ENCODE measurements around the gene RHCG. TPM values are rescaled to one million over a fixed set of nuclear protein-coding genes. Genes with fewer than 3 reads are reported as not detected.
"Not testable (repeated sequence)": the region's sequence is repeated elsewhere in the genome, so short reads cannot be mapped to it uniquely, and the experiment has no call there.

RHCG gene
- total RNA-seq, 6 donors from 2014 or later, result not detected

DNA sequence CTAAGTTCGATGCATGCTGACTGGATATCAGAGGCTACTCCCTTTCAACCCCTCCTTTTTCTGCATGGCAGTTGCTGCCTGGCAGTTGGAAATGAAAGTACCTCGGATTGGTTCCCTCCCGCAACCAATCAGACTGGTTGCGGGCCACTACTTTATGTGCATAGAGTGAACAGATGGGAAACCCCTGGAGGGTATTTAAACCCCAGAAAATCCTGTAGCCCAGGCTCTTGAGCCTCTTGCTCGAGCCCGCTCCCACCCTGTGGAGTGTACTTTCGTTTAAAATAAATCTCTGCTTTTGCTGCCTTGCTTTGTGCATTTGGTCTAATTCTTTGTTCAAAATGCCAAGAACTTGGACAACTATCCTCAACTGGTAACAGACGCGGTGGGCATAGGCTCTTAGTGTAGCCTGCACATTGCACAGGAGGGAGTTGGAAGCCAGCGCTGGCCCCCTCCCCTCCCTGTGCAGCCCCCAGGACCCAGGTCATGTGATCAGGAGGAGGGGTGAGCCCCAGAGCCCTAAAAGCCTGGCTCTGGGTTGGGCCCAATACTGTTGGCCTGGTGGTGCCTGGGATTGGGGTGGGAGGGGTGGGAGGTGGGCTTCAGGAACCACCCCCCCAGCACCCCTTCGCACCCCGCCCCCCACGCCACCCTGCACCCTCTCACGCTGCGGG, 26.8 kb downstream of the RHCG start:
- H3K36me3 ChIP-seq, result no peaks in the 10 kb centered on the region
- ATAC-seq (ENCODE audit: low FRiP score in 2 of 2) (no peak), DNase-seq (no peak)
- H3K27ac ChIP-seq, result no peak overlapping the region
- no peaks in the 10 kb centered on the region for H3K9me3 ChIP-seq
- peaks cover 0 to 4% (median 0%) of the 10 kb centered on the region in 4 donors for H3K4me1 ChIP-seq
- no peak overlapping the region for H3K4me3 ChIP-seq
- TF ChIP-seq POLR2AphosphoS5 (IDR thresholded peaks at IDR 0.05) (no peak), POLR2A (IDR thresholded peaks at IDR 0.05) (no peak), EP300 (IDR thresholded peaks at IDR 0.05) (no peak)
- TF ChIP-seq, protein P1, sequence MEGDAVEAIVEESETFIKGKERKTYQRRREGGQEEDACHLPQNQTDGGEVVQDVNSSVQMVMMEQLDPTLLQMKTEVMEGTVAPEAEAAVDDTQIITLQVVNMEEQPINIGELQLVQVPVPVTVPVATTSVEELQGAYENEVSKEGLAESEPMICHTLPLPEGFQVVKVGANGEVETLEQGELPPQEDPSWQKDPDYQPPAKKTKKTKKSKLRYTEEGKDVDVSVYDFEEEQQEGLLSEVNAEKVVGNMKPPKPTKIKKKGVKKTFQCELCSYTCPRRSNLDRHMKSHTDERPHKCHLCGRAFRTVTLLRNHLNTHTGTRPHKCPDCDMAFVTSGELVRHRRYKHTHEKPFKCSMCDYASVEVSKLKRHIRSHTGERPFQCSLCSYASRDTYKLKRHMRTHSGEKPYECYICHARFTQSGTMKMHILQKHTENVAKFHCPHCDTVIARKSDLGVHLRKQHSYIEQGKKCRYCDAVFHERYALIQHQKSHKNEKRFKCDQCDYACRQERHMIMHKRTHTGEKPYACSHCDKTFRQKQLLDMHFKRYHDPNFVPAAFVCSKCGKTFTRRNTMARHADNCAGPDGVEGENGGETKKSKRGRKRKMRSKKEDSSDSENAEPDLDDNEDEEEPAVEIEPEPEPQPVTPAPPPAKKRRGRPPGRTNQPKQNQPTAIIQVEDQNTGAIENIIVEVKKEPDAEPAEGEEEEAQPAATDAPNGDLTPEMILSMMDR (IDR thresholded peaks at IDR 0.05), result no peak
- peaks cover 0 to 22% (median 5%) of the 10 kb centered on the region in 4 donors for H3K27me3 ChIP-seq
- 61 to 65% methylated on average over 10 to 15 of the region's 15 CpGs for WGBS, 2 donors

GRCh38 chr15:89468813-89469212, 27.6 kb downstream of the RHCG start:
- not testable (repeated sequence) for H3K4me1 ChIP-seq; H3K36me3 ChIP-seq; H3K27ac ChIP-seq; H3K9me3 ChIP-seq; H3K4me3 ChIP-seq; ATAC-seq (ENCODE audit: low FRiP score in 2 of 2); DNase-seq
- WGBS, 2 donors, result 5 to 15% methylated on average over 1 of the region's 1 CpG
- H3K27me3 ChIP-seq, result peaks cover 0 to 22% (median 5%) of the 10 kb centered on the region in 4 donors

- no peak for ATAC-seq (ENCODE audit: low FRiP score in 2 of 2)
- TF ChIP-seq EP300 (IDR thresholded peaks at IDR 0.05), result no peak
- no peak for TF ChIP-seq POLR2AphosphoS5 (IDR thresholded peaks at IDR 0.05)
- TF ChIP-seq, protein P1 (IDR thresholded peaks at IDR 0.05), result no peak
- TF ChIP-seq POLR2A (IDR thresholded peaks at IDR 0.05), result no peak
- H3K4me3 ChIP-seq, result no peak overlapping the region
- WGBS, 2 donors, result 84 to 91% methylated on average over 8 of the region's 8 CpGs
- peaks cover 0 to 6% (median 0%) of the 10 kb centered on the region in 4 donors for H3K27me3 ChIP-seq
- H3K9me3 ChIP-seq, result no peaks in the 10 kb centered on the region
- H3K36me3 ChIP-seq, result no peaks in the 10 kb centered on the region
- H3K4me1 ChIP-seq, result no peaks in the 10 kb centered on the region
- no peak for DNase-seq
- no peak overlapping the region for H3K27ac ChIP-seq
These were observed 33.3 kb downstream of the RHCG start for GRCh38 chr15:89463113-89463512.

- Histone ChIP-seq H3K36me3 (no peaks in the 10 kb centered on the region), H3K9me3 (no peaks in the 10 kb centered on the region), H3K4me3 (no peak overlapping the region), H3K4me1 (no peaks in the 10 kb centered on the region), H3K27ac (no peak overlapping the region), H3K27me3 (peaks cover 0 to 6% (median 0%) of the 10 kb centered on the region in 4 donors)
- 83 to 88% methylated on average over 6 to 9 of the region's 9 CpGs for WGBS, 2 donors
- TF ChIP-seq POLR2A (IDR thresholded peaks at IDR 0.05), result no peak
- TF ChIP-seq, protein P1 (IDR thresholded peaks at IDR 0.05), result no peak
- TF ChIP-seq EP300 (IDR thresholded peaks at IDR 0.05), result no peak
- TF ChIP-seq POLR2AphosphoS5 (IDR thresholded peaks at IDR 0.05), result no peak
- no peak for ATAC-seq (ENCODE audit: low FRiP score in 2 of 2)
- no peak for DNase-seq
These were observed 34.0 kb downstream of the RHCG start for GRCh38 chr15:89462198-89462912.

- H3K4me1 ChIP-seq, result no peaks in the 10 kb centered on the region
- ATAC-seq (ENCODE audit: low FRiP score in 2 of 2) (no peak), DNase-seq (no peak)
- H3K27ac ChIP-seq, result no peak overlapping the region
- no peak overlapping the region for H3K4me3 ChIP-seq
- H3K27me3 ChIP-seq, result peaks cover 0 to 6% (median 0%) of the 10 kb centered on the region in 4 donors
- TF ChIP-seq POLR2A (IDR thresholded peaks at IDR 0.05), result no peak
- TF ChIP-seq EP300 (IDR thresholded peaks at IDR 0.05), result no peak
- TF ChIP-seq, protein P1 (IDR thresholded peaks at IDR 0.05), result no peak
- TF ChIP-seq POLR2AphosphoS5 (IDR thresholded peaks at IDR 0.05), result no peak
- 75 to 80% methylated on average over 2 to 4 of the region's 4 CpGs for WGBS, 2 donors
- H3K36me3 ChIP-seq, result no peaks in the 10 kb centered on the region
- H3K9me3 ChIP-seq, result peaks cover 0 to 4% (median 0%) of the 10 kb centered on the region in 4 donors
These were observed 35.0 kb downstream of the RHCG start for GRCh38 chr15:89461386-89461785.
